PC-3 (cell line): ENCODE measurements around the gene ARHGAP6.

Experiments used
- EZH2 ChIP-seq: fragments of 300-600 bp; sonication (generic); IDR thresholded peaks from one replicate; pipeline ENCODE4 v1.6.1; 2017; ENCODE audit warnings: antibody characterized with exemption, mild to moderate bottlenecking, low read length; ENCODE audit not compliant: unreplicated experiment
- EZH2phosphoT487 ChIP-seq: fragments of 300-600 bp; sonication (generic); IDR thresholded peaks from 2 replicates; pipeline ENCODE4 v1.6.1; 2018; ENCODE audit warnings: mild to moderate bottlenecking, antibody characterized with exemption, low read length, borderline replicate concordance
- TF ChIP-seq, protein P1 (sequence below): fragments of 300-600 bp; sonication (generic); conservative IDR thresholded peaks from 2 replicates; pipeline ENCODE4 v1.5.1; 2017; ENCODE audit warnings: antibody characterized with exemption, low read depth, mild to moderate bottlenecking, low read length

DNA sequence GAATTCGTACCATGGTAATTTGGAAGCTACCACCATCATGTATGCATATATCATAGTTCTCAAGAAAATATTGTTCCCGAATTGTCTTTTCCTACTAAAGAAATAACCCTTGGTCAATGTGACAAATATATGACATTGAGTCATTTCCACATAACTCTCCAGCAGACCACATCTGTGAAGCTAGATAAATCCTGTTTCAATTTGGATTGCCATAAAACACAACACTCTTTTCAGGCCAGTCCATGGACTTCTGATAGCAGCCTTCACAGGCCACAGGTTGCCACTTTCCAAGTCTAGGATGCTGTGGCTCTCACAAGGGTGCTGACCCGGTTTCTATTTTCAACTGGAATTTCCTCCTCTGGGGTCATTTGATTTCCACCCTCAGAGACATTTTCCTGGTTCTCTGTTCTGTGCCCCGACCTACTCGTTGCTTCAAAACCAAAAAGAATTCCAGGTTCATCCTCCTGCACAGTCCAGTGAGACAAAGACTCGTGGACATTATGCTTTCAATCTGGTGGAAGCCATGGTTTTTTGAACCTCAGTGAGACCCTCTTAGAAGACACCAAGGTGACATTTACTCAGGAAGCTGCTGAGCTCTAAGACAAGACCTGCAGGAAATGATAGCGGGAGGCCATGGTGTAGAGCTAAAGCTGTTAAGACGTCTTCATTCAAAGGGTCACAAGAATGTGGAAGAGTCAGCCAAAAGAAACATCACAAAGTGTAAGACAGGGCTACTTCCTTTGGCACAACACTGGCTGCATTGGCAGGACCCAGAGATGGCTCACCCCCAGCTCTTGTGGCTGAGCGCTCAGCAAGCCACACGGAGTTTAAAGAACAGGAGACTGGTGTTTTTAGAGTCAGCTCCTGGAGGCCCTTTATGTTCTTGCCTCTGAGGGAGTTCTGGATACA is 252.8 kb downstream of the ARHGAP6 start:
- TF ChIP-seq, protein P1, sequence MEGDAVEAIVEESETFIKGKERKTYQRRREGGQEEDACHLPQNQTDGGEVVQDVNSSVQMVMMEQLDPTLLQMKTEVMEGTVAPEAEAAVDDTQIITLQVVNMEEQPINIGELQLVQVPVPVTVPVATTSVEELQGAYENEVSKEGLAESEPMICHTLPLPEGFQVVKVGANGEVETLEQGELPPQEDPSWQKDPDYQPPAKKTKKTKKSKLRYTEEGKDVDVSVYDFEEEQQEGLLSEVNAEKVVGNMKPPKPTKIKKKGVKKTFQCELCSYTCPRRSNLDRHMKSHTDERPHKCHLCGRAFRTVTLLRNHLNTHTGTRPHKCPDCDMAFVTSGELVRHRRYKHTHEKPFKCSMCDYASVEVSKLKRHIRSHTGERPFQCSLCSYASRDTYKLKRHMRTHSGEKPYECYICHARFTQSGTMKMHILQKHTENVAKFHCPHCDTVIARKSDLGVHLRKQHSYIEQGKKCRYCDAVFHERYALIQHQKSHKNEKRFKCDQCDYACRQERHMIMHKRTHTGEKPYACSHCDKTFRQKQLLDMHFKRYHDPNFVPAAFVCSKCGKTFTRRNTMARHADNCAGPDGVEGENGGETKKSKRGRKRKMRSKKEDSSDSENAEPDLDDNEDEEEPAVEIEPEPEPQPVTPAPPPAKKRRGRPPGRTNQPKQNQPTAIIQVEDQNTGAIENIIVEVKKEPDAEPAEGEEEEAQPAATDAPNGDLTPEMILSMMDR: no peak
- no peak for TF ChIP-seq EZH2
- no peak for TF ChIP-seq EZH2phosphoT487
